NCI-H1105 treated with DMSO at 0.1 percent for 48 hours (cell line): ENCODE measurements around the gene IGFLR1.

ENCODE experiments used
- DNase-seq: peaks from one replicate; lab custom pipeline; 2025; lab: John Stamatoyannopoulos, UW

IGFLR1 gene

GRCh38 chr19:35742121-35742724, at the start of gene IGFLR1:
IGFLR1 (minus strand) TSS chr19:35742452; CDS start chr19:35741180, 1,272 bp downstream.
- DNase-seq = no peak

GRCh38 chr19:35791814-35792279, 49.6 kb upstream of the IGFLR1 start:
- DNase-seq = no peak

- DNase-seq = no peak
Measured at GRCh38 chr19:35790981-35791813, 48.9 kb upstream of the IGFLR1 start.

GRCh38 chr19:35789978-35790944, 48.0 kb upstream of the IGFLR1 start:
- DNase-seq = no peak

- DNase-seq = no peak
Measured at GRCh38 chr19:35789195-35789977, 47.1 kb upstream of the IGFLR1 start.

- no peak for DNase-seq
Measured at GRCh38 chr19:35788205-35788960, 46.1 kb upstream of the IGFLR1 start.

GRCh38 chr19:35787227-35787799, 45.1 kb upstream of the IGFLR1 start:
- DNase-seq = no peak

GRCh38 chr19:35786299-35787160, 44.3 kb upstream of the IGFLR1 start:
- no peak for DNase-seq

- no peak for DNase-seq
Measured at GRCh38 chr19:35785339-35785627, 43.0 kb upstream of the IGFLR1 start.

GRCh38 chr19:35784503-35785338, 42.5 kb upstream of the IGFLR1 start:
- no peak for DNase-seq

- no peak for DNase-seq
Measured at GRCh38 chr19:35783469-35784434, 41.5 kb upstream of the IGFLR1 start.

- DNase-seq = no peak
Measured at GRCh38 chr19:35782589-35782988, 40.3 kb upstream of the IGFLR1 start.

- DNase-seq = no peak
Measured at GRCh38 chr19:35781650-35782049, 39.4 kb upstream of the IGFLR1 start.

GRCh38 chr19:35780717-35781116, 38.5 kb upstream of the IGFLR1 start:
- DNase-seq = no peak

- DNase-seq = no peak
Measured at GRCh38 chr19:35780058-35780457, 37.8 kb upstream of the IGFLR1 start.

GRCh38 chr19:35779033-35779432, 36.8 kb upstream of the IGFLR1 start:
- no peak for DNase-seq

GRCh38 chr19:35777961-35778360, 35.7 kb upstream of the IGFLR1 start:
- DNase-seq = no peak
